HEK293 (cell line): ENCODE data around the gene FNDC11.

ENCODE experiments used
- CTCF ChIA-PET: fragments of 350-600 bp; formaldehyde crosslinking; extraction: SDS; loops from one replicate; lab custom pipeline; 2021; ENCODE audit warnings: antibody characterized with exemption; lab: Yijun Ruan, JAX
- POLR2A ChIA-PET: fragments of 300-600 bp; formaldehyde crosslinking; extraction: SDS; loops from one replicate; lab custom pipeline; 2020; ENCODE audit warnings: antibody characterized with exemption, inconsistent platforms; lab: Yijun Ruan, JAX
- H3K27ac ChIP-seq: fragments of 200-500 bp; sonication (Bioruptor generic); 2 replicates; pipeline ENCODE4 v1.5.1; 2014; ENCODE audit warnings: low read depth, low read length, control low read depth, inconsistent platforms; ENCODE audit errors: extremely low read depth
- H3K36me3 ChIP-seq, 2 experiments: fragments of 200-500 bp in 1 of 2; sonication (Bioruptor generic) in 1 of 2; 1 replicate in 1 of 2; 2 replicates in 1 of 2; pipeline ENCODE4 v1.5.1; 2014 to 2017; ENCODE audit warnings: inconsistent platforms in 2 of 2, low read length in 2 of 2; ENCODE audit not compliant: control insufficient read depth in 2 of 2, insufficient read depth in 1 of 2
- H3K4me1 ChIP-seq: fragments of 200-500 bp; sonication (Bioruptor generic); 2 replicates; pipeline ENCODE4 v1.5.1; 2014; ENCODE audit warnings: mild to moderate bottlenecking, low read length, inconsistent platforms; ENCODE audit not compliant: control insufficient read depth, insufficient read depth
- H3K4me3 ChIP-seq: 2 replicates; pipeline ENCODE4 v1.5.1; 2011; ENCODE audit warnings: low read depth, mild to moderate bottlenecking, control low read depth, low read length, moderate library complexity
- H3K9me3 ChIP-seq: fragments of 200-500 bp; sonication (Bioruptor generic); 2 replicates; pipeline ENCODE4 v1.5.1; 2014; ENCODE audit warnings: low read depth, low read length, inconsistent platforms; ENCODE audit not compliant: control insufficient read depth, insufficient read depth
- BCL6B ChIP-seq: fragments of 450-650 bp; formaldehyde crosslinking; IDR thresholded peaks from 2 replicates; pipeline ENCODE4 v1.5.1; 2017; ENCODE audit warnings: missing biosample characterization, missing genetic modification characterization
- CTCF ChIP-seq: fragments of 450-650 bp; formaldehyde crosslinking; IDR thresholded peaks from 2 replicates; pipeline ENCODE4 v1.5.1; 2016; ENCODE audit warnings: missing biosample characterization, missing genetic modification characterization
- HOXC10 ChIP-seq: sonication (generic); formaldehyde crosslinking; IDR thresholded peaks from 2 replicates; pipeline ENCODE4 v1.8.1; 2023; ENCODE audit warnings: mild to moderate bottlenecking, missing genetic modification reagents
- OSR2 ChIP-seq: fragments of 450-650 bp; formaldehyde crosslinking; IDR thresholded peaks from 2 replicates; pipeline ENCODE4 v1.5.1; 2016; ENCODE audit warnings: missing biosample characterization, missing genetic modification characterization
- SALL2 ChIP-seq: fragments of 450-650 bp; formaldehyde crosslinking; IDR thresholded peaks from 2 replicates; pipeline ENCODE4 v1.5.0; 2017; ENCODE audit warnings: missing biosample characterization, mild to moderate bottlenecking, missing genetic modification characterization, borderline replicate concordance
- SCRT1 ChIP-seq: fragments of 450-650 bp; formaldehyde crosslinking; IDR thresholded peaks from 2 replicates; pipeline ENCODE4 v1.5.1; 2016; ENCODE audit warnings: missing biosample characterization, missing genetic modification characterization, borderline replicate concordance
- ZBTB8A ChIP-seq: fragments of 450-650 bp; formaldehyde crosslinking; IDR thresholded peaks from 2 replicates; pipeline ENCODE4 v1.5.1; 2016; ENCODE audit warnings: missing biosample characterization, missing genetic modification characterization
- ZNF214 ChIP-seq: fragments of 450-650 bp; formaldehyde crosslinking; IDR thresholded peaks from 2 replicates; pipeline ENCODE4 v1.5.1; 2017; ENCODE audit warnings: missing biosample characterization, mild to moderate bottlenecking, missing genetic modification characterization, borderline replicate concordance
- ZNF248 ChIP-seq: fragments of 450-650 bp; formaldehyde crosslinking; IDR thresholded peaks from 2 replicates; pipeline ENCODE4 v1.5.1; 2017; ENCODE audit warnings: missing biosample characterization, missing genetic modification characterization
- ZNF302 ChIP-seq: fragments of 450-650 bp; formaldehyde crosslinking; IDR thresholded peaks from 2 replicates; pipeline ENCODE4 v1.5.1; 2016; ENCODE audit warnings: missing biosample characterization, missing genetic modification characterization, low read depth
- ZNF366 ChIP-seq: fragments of 450-650 bp; formaldehyde crosslinking; conservative IDR thresholded peaks from 2 replicates; pipeline ENCODE4 v1.5.1; 2016; ENCODE audit warnings: missing biosample characterization, missing genetic modification characterization
- ZNF394 ChIP-seq: fragments of 450-650 bp; formaldehyde crosslinking; IDR thresholded peaks from 2 replicates; pipeline ENCODE4 v1.5.1; 2016; ENCODE audit warnings: missing biosample characterization, missing genetic modification characterization, mild to moderate bottlenecking, moderate library complexity, borderline replicate concordance
- ZNF530 ChIP-seq: fragments of 450-650 bp; formaldehyde crosslinking; IDR thresholded peaks from 2 replicates; pipeline ENCODE4 v1.5.1; 2016; ENCODE audit warnings: low read depth, missing biosample characterization, missing genetic modification characterization
- ZNF555 ChIP-seq: fragments of 450-650 bp; formaldehyde crosslinking; conservative IDR thresholded peaks from 2 replicates; pipeline ENCODE4 v1.5.1; 2017; ENCODE audit warnings: missing biosample characterization, mild to moderate bottlenecking, missing genetic modification characterization, inconsistent platforms
- ZNF777 ChIP-seq: fragments of 450-650 bp; formaldehyde crosslinking; IDR thresholded peaks from 2 replicates; pipeline ENCODE4 v1.5.1; 2017; ENCODE audit warnings: missing biosample characterization, missing genetic modification characterization, borderline replicate concordance
- ZNF830 ChIP-seq: fragments of 450-650 bp; IDR thresholded peaks from 2 replicates; pipeline ENCODE4 v1.5.0; 2018; ENCODE audit warnings: missing biosample characterization, missing genetic modification characterization, low read depth, mild to moderate bottlenecking, moderate library complexity
- TF ChIP-seq, protein P1 (sequence below): fragments of 450-650 bp; formaldehyde crosslinking; IDR thresholded peaks from 2 replicates; pipeline ENCODE4 v1.5.1; 2016; ENCODE audit warnings: missing biosample characterization, missing genetic modification characterization
- TF ChIP-seq, protein P2 (sequence below): fragments of 450-650 bp; formaldehyde crosslinking; IDR thresholded peaks from 2 replicates; pipeline ENCODE4 v1.5.1; 2016; ENCODE audit warnings: missing biosample characterization, missing genetic modification characterization
- TF ChIP-seq, protein P3 (sequence below): fragments of 450-650 bp; formaldehyde crosslinking; IDR thresholded peaks from 2 replicates; pipeline ENCODE4 v1.5.1; 2017; ENCODE audit warnings: missing biosample characterization, missing genetic modification characterization
- TF ChIP-seq, protein P4 (sequence below): fragments of 450-650 bp; formaldehyde crosslinking; IDR thresholded peaks from 2 replicates; pipeline ENCODE4 v1.5.1; 2016; ENCODE audit warnings: missing biosample characterization, missing genetic modification characterization

Gene FNDC11

DNA sequence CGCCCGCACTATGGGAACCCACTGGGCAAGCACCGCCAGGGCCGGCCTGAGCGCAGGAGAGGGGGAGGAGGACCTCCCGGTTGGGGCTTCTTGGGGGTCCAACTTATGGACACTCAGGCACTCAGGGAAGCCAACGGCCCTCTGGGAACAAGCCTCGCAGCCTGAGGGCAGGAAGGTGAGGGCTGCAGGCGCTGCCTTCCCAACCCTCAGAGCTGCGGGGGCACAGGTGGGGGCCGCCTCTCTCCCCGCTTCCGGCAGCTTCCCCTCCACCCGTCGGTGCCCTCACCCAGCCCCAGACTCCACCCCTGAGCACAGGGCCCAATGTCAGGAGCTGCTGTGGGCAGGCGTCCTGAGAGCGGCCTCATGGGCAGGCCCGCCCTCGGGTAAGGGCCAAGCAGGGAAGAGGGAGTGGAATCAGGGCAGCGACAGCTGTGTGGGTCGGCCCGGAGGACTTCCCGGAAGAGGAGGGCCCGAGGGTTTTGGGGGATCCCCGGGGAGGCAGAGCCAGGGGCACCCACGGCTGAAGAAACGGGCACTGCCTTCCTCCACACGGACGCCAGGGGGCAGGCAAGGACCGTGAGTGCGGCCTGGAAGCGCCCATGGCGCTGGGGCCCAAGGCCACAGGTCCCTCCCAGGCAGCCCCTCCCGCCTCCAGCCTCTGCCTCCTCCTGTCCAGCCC is 16.3 kb upstream of the FNDC11 start (continued):
- TF ChIP-seq ZNF530 = no peak
- no peak for TF ChIP-seq ZNF366 (tag by site-specific recombination)
- TF ChIP-seq, protein P1, sequence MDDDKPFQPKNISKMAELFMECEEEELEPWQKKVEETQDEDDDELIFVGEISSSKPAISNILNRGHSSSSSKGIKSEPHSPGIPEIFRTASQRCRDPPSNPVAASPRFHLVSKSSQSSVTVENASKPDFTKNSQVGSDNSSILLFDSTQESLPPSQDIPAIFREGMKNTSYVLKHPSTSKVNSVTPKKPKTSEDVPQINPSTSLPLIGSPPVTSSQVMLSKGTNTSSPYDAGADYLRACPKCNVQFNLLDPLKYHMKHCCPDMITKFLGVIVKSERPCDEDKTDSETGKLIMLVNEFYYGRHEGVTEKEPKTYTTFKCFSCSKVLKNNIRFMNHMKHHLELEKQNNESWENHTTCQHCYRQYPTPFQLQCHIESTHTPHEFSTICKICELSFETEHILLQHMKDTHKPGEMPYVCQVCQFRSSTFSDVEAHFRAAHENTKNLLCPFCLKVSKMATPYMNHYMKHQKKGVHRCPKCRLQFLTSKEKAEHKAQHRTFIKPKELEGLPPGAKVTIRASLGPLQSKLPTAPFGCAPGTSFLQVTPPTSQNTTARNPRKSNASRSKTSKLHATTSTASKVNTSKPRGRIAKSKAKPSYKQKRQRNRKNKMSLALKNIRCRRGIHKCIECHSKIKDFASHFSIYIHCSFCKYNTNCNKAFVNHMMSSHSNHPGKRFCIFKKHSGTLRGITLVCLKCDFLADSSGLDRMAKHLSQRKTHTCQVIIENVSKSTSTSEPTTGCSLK (tag by site-specific recombination) = no peak
- no peak for TF ChIP-seq ZNF214 (tag by site-specific recombination)
- peak; percentile 99 for TF ChIP-seq CTCF
- TF ChIP-seq OSR2 (tag by site-specific recombination) = no peak
- TF ChIP-seq ZNF394 = peak; percentile 63; the same call in 1 of the 2 replicates
- no peak for TF ChIP-seq SALL2 (tag by site-specific recombination)
- TF ChIP-seq ZNF248 (tag by site-specific recombination) = no peak
- no peak for TF ChIP-seq ZNF302 (tag by site-specific recombination)
- peak; percentile 95 for TF ChIP-seq SCRT1 (tag by site-specific recombination)
- TF ChIP-seq ZNF777 = peak; percentile 39; the same call in 1 of the 2 replicates
- no peak for TF ChIP-seq HOXC10 (CRISPR knock-in tag)

DNA sequence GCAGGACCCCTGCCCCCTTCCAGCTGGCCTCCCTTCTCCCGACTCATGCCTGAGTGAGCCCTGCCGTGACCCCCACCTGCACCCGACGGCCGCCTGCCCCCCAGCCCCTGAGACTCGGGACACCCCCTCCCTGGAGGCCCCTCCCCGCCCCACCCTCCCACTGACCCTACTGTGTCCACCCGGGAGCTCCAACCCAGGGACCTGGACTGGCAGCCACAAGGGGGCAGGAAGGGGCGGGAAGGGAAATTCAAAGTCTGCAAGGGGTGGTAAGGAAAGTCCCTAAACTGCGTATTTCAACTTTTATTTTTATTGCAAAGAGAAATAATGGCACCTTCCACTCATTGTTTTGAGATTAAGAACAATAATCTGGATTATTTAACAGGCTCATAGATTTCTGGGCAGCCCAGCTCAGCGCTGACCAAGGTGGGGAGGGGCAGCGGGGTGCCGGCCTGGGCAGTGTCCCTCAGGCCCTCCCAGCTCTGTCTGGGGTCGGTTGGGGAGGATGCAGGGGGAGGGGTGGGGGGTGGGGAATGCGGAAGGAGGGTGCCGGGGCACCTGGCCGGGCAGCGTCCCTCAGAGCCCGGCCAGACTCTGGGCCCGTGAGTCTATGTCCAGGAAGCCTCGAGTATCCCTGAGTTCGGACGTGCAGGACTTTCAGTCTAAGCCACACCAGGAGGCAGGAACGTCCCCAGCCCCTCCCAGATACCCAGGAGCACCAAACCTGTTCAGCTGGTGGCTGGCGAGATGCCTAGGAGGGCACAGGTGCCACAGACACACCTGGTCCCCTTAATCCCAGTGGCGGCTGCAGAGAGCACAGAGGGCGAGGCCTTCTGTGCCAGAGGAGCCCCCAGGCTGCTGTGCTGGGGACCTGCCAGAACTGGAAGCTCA is 15.5 kb upstream of the FNDC11 start:
- no peaks in the 10 kb centered on the region for H3K4me1 ChIP-seq
- CTCF ChIA-PET = interaction anchor here (0.5 to 2.5 kb wide), 21 partner anchors 8 to 582 kb away, joined by 3 to 9 read pairs (median 4); partner anchors contain the start of genes PRPF6 and SAMD10
- H3K4me3 ChIP-seq = peak overlapping the region; percentile 23
- H3K27ac ChIP-seq = no peak overlapping the region
- no peaks in the 10 kb centered on the region for H3K9me3 ChIP-seq
- no peaks in the 10 kb centered on the region for H3K36me3 ChIP-seq
- POLR2A ChIA-PET = interaction anchor here (0.6 to 3.2 kb wide), 8 partner anchors 17 to 583 kb away, joined by 3 to 12 read pairs (median 4); partner anchors contain the start of gene HELZ2
- TF ChIP-seq, protein P2, sequence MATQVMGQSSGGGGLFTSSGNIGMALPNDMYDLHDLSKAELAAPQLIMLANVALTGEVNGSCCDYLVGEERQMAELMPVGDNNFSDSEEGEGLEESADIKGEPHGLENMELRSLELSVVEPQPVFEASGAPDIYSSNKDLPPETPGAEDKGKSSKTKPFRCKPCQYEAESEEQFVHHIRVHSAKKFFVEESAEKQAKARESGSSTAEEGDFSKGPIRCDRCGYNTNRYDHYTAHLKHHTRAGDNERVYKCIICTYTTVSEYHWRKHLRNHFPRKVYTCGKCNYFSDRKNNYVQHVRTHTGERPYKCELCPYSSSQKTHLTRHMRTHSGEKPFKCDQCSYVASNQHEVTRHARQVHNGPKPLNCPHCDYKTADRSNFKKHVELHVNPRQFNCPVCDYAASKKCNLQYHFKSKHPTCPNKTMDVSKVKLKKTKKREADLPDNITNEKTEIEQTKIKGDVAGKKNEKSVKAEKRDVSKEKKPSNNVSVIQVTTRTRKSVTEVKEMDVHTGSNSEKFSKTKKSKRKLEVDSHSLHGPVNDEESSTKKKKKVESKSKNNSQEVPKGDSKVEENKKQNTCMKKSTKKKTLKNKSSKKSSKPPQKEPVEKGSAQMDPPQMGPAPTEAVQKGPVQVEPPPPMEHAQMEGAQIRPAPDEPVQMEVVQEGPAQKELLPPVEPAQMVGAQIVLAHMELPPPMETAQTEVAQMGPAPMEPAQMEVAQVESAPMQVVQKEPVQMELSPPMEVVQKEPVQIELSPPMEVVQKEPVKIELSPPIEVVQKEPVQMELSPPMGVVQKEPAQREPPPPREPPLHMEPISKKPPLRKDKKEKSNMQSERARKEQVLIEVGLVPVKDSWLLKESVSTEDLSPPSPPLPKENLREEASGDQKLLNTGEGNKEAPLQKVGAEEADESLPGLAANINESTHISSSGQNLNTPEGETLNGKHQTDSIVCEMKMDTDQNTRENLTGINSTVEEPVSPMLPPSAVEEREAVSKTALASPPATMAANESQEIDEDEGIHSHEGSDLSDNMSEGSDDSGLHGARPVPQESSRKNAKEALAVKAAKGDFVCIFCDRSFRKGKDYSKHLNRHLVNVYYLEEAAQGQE = 0 out of 2 replicates have a peak, but pooled peaks have one; percentile 4
- TF ChIP-seq ZBTB8A (peak; percentile 4), ZNF830 (no peak), BCL6B (tag by site-specific recombination) (no peak), ZNF555 (no peak)
- TF ChIP-seq, protein P3, sequence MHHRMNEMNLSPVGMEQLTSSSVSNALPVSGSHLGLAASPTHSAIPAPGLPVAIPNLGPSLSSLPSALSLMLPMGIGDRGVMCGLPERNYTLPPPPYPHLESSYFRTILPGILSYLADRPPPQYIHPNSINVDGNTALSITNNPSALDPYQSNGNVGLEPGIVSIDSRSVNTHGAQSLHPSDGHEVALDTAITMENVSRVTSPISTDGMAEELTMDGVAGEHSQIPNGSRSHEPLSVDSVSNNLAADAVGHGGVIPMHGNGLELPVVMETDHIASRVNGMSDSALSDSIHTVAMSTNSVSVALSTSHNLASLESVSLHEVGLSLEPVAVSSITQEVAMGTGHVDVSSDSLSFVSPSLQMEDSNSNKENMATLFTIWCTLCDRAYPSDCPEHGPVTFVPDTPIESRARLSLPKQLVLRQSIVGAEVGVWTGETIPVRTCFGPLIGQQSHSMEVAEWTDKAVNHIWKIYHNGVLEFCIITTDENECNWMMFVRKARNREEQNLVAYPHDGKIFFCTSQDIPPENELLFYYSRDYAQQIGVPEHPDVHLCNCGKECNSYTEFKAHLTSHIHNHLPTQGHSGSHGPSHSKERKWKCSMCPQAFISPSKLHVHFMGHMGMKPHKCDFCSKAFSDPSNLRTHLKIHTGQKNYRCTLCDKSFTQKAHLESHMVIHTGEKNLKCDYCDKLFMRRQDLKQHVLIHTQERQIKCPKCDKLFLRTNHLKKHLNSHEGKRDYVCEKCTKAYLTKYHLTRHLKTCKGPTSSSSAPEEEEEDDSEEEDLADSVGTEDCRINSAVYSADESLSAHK (tag by site-specific recombination) = no peak
- TF ChIP-seq, protein P4, sequence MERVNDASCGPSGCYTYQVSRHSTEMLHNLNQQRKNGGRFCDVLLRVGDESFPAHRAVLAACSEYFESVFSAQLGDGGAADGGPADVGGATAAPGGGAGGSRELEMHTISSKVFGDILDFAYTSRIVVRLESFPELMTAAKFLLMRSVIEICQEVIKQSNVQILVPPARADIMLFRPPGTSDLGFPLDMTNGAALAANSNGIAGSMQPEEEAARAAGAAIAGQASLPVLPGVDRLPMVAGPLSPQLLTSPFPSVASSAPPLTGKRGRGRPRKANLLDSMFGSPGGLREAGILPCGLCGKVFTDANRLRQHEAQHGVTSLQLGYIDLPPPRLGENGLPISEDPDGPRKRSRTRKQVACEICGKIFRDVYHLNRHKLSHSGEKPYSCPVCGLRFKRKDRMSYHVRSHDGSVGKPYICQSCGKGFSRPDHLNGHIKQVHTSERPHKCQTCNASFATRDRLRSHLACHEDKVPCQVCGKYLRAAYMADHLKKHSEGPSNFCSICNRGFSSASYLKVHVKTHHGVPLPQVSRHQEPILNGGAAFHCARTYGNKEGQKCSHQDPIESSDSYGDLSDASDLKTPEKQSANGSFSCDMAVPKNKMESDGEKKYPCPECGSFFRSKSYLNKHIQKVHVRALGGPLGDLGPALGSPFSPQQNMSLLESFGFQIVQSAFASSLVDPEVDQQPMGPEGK = 0 out of 2 replicates have a peak, but pooled peaks have one; percentile 9
